Keratinocyte (primary cell): ENCODE results near the gene PFN4.

Experiments
- CTCF ChIP-seq, 3 experiments: IDR thresholded peaks in 1 of 3; conservative IDR thresholded peaks in 1 of 3; optimal IDR thresholded peaks in 1 of 3; 2 replicates in 2 of 3; 3 replicates in 1 of 3; pipeline versions ENCODE3 to v1.5.1; 2011; ENCODE audit warnings: low read length in 3 of 3, mild to moderate bottlenecking in 3 of 3, moderate library complexity in 2 of 3, control low read depth in 1 of 3, inconsistent platforms in 1 of 3; ENCODE audit not compliant: insufficient read depth in 2 of 3; ENCODE audit errors: extremely low read depth in 1 of 3
- EZH2 ChIP-seq: IDR thresholded peaks from one replicate; pipeline ENCODE4 v1.6.1; 2012; ENCODE audit warnings: inconsistent platforms, mild to moderate bottlenecking, low read length, moderate library complexity

GRCh38 chr2:24158131-24158530 lies 35.0 kb upstream of the PFN4 start:
- no peak for TF ChIP-seq CTCF (optimal IDR thresholded peaks at IDR 0.05 in 1 of 3, IDR thresholded peaks at IDR 0.05 in 1 of 3, conservative IDR thresholded peaks at IDR 0.05 in 1 of 3; ENCODE audit: extremely low read depth in 1 of 3, insufficient read depth in 2 of 3, low read length in 3 of 3)
- no peak for TF ChIP-seq EZH2
